Keratinocyte (primary cell): ENCODE data around the gene GCK. TPM values are rescaled to one million over a fixed set of nuclear protein-coding genes. Genes with fewer than 3 reads are reported as not detected.

Experiments
- DNase-seq: peaks from one replicate; pipeline ENCODE4 v3.0.0-alpha.2; 2011; ENCODE audit warnings: low read depth, missing footprints, low spot score
- FAIRE-seq: peaks from 2 replicates; lab custom pipeline; 2011; peaks lifted over from hg19 to GRCh38; lab: Jason Lieb, UNC
- H2AFZ ChIP-seq: 2 replicates; pipeline ENCODE4 v1.6.0; 2012; ENCODE audit warnings: low read length, control low read depth, inconsistent platforms; ENCODE audit not compliant: control insufficient read depth
- H3K27ac ChIP-seq: 2 replicates; pipeline ENCODE4 v1.5.1; 2011; ENCODE audit warnings: low read length; ENCODE audit not compliant: control insufficient read depth, insufficient read depth
- H3K27me3 ChIP-seq: 3 replicates; pipeline ENCODE4 v1.6.0; 2011; ENCODE audit warnings: low read length; ENCODE audit not compliant: control insufficient read depth, insufficient read depth; ENCODE audit errors: extremely low read depth
- H3K36me3 ChIP-seq, 2 experiments: 2 replicates in 1 of 2; 3 replicates in 1 of 2; pipeline ENCODE4 v1.5.1; 2011; ENCODE audit warnings: low read length in 2 of 2, mild to moderate bottlenecking in 1 of 2; ENCODE audit not compliant: control insufficient read depth in 2 of 2, insufficient read depth in 2 of 2; ENCODE audit errors: extremely low read depth in 1 of 2
- H3K4me1 ChIP-seq: 3 replicates; pipeline ENCODE4 v1.5.1; 2011; ENCODE audit warnings: low read length; ENCODE audit not compliant: control insufficient read depth, insufficient read depth; ENCODE audit errors: extremely low read depth
- H3K4me2 ChIP-seq: 3 replicates; pipeline ENCODE4 v1.6.0; 2011; ENCODE audit warnings: low read depth, low read length; ENCODE audit not compliant: control insufficient read depth, insufficient read depth; ENCODE audit errors: extremely low read depth
- H3K4me3 ChIP-seq, 3 experiments: fragments of 200-600 bp in 1 of 3; sonication (generic) in 1 of 3; 2 replicates in 2 of 3; 3 replicates in 1 of 3; pipeline ENCODE4 v1.5.1; 2011 to 2016; ENCODE audit warnings: low read length in 3 of 3, mild to moderate bottlenecking in 3 of 3, control low read depth in 2 of 3, inconsistent platforms in 1 of 3, low read depth in 1 of 3, mixed read lengths in 1 of 3, mixed run types in 1 of 3, moderate library complexity in 1 of 3; ENCODE audit not compliant: control insufficient read depth in 2 of 3, insufficient read depth in 2 of 3; ENCODE audit errors: extremely low read depth in 1 of 3
- H3K79me2 ChIP-seq: 2 replicates; pipeline ENCODE4 v1.6.0; 2012; ENCODE audit warnings: low read length; ENCODE audit not compliant: control insufficient read depth, insufficient read depth
- H3K9ac ChIP-seq: 3 replicates; pipeline ENCODE4 v1.6.0; 2011; ENCODE audit warnings: low read length; ENCODE audit not compliant: control insufficient read depth, insufficient read depth; ENCODE audit errors: extremely low read depth
- H3K9me1 ChIP-seq: 3 replicates; pipeline ENCODE4 v1.6.0; 2011; ENCODE audit warnings: low read length; ENCODE audit not compliant: control insufficient read depth, insufficient read depth; ENCODE audit errors: extremely low read depth
- H3K9me3 ChIP-seq: 2 replicates; pipeline ENCODE4 v1.5.1; 2012; ENCODE audit warnings: low read depth, low read length; ENCODE audit not compliant: control insufficient read depth
- H4K20me1 ChIP-seq: 3 replicates; pipeline ENCODE4 v1.6.0; 2011; ENCODE audit warnings: low read length; ENCODE audit not compliant: control insufficient read depth, insufficient read depth; ENCODE audit errors: extremely low read depth
- EZH2 ChIP-seq: IDR thresholded peaks from one replicate; pipeline ENCODE4 v1.6.1; 2012; ENCODE audit warnings: inconsistent platforms, mild to moderate bottlenecking, low read length, moderate library complexity
- dilution Hi-C: fragments of 300-500 bp; cut with MboI; formaldehyde crosslinking; loops from one replicate; pipeline ENCODE4 v1.7.0; 2020; ENCODE audit warnings: low sequenced_read_pairs; ENCODE audit not compliant: extremely low pct_ligation_motif_present
- polyA plus RNA-seq, 5 experiments: library from polyadenylated mRNA; depleted of rRNA in 3 of 5; stranded (reverse) in 3 of 5; stranded (forward) in 1 of 5; unstranded in 1 of 5; fragments of >200 nt; gene quantifications; 1 replicate in 1 of 5; 2 replicates in 3 of 5; 3 replicates in 1 of 5; pipeline versions ENCODE4 v1.2.1 to v1.2.3, GENCODE V29; 2011 to 2012; ENCODE audit warnings: missing spikeins in 2 of 5, low read depth in 1 of 5, low replicate concordance in 1 of 5
- TF ChIP-seq, protein P1 (sequence below), 3 experiments: IDR thresholded peaks in 1 of 3; conservative IDR thresholded peaks in 1 of 3; optimal IDR thresholded peaks in 1 of 3; 2 replicates in 2 of 3; 3 replicates in 1 of 3; pipeline versions ENCODE3 to v1.5.1; 2011; ENCODE audit warnings: low read length in 3 of 3, mild to moderate bottlenecking in 3 of 3, moderate library complexity in 2 of 3, control low read depth in 1 of 3, inconsistent platforms in 1 of 3; ENCODE audit not compliant: insufficient read depth in 2 of 3; ENCODE audit errors: extremely low read depth in 1 of 3

The GCK gene
- polyA plus RNA-seq, 1 donor (not counting 4 experiments of a cell fraction or from before 2014, with no cell fraction given): not detected

DNA sequence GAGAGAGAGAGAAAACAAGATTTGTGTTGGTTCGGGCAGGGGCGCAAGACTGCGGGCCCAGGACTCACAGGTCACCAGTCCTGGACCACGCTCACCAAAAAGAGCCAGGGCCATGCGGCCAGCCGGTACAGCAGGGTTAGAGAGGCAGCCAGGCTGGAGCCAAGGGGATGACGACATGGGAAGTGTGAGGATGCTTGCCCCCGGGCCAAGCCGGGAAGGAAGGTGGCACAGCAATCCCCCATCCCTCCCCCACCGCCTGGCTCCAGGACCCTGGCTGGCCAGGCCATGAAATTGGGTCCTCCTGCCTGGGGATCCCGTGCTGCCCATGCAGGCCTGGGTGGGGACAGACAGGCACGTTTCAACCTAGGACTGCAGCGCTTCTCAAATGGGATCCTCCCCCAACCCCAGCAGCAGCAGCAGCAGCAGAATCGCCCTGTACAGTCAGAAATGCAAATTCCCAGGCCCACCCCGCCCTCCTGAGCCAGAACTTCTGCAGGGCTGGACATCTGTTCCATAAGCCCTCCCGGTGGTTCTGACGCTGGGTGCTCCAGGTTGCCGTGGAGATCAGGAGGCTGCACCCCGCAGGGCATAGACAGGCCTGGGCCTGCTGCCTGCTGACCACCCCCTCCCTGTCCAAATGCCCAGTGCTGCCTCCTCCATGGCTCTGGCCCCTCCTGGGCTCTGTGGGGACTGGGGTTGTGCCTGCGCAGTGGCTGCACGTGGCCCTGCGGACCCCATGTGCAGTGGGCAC lies 46.5 kb upstream of the GCK start:
- Histone ChIP-seq H3K9me3 (no peaks in the 10 kb centered on the region), H3K9me1 (no peaks in the 10 kb centered on the region), H3K4me2 (no peak overlapping the region), H3K36me3 (no peaks in the 10 kb centered on the region), H3K27me3 (no peaks in the 10 kb centered on the region), H3K9ac (no peak overlapping the region), H4K20me1 (no peaks in the 10 kb centered on the region), H3K79me2 (no peaks in the 10 kb centered on the region), H2AFZ (no peak overlapping the region), H3K27ac (no peak overlapping the region), H3K4me3 (no peak overlapping the region), H3K4me1 (no peaks in the 10 kb centered on the region)
- dilution Hi-C loops: no loop called here
- TF ChIP-seq, protein P1, sequence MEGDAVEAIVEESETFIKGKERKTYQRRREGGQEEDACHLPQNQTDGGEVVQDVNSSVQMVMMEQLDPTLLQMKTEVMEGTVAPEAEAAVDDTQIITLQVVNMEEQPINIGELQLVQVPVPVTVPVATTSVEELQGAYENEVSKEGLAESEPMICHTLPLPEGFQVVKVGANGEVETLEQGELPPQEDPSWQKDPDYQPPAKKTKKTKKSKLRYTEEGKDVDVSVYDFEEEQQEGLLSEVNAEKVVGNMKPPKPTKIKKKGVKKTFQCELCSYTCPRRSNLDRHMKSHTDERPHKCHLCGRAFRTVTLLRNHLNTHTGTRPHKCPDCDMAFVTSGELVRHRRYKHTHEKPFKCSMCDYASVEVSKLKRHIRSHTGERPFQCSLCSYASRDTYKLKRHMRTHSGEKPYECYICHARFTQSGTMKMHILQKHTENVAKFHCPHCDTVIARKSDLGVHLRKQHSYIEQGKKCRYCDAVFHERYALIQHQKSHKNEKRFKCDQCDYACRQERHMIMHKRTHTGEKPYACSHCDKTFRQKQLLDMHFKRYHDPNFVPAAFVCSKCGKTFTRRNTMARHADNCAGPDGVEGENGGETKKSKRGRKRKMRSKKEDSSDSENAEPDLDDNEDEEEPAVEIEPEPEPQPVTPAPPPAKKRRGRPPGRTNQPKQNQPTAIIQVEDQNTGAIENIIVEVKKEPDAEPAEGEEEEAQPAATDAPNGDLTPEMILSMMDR (optimal IDR thresholded peaks at IDR 0.05 in 1 of 3, IDR thresholded peaks at IDR 0.05 in 1 of 3, conservative IDR thresholded peaks at IDR 0.05 in 1 of 3; ENCODE audit: extremely low read depth in 1 of 3, insufficient read depth in 2 of 3, low read length in 3 of 3): no peak
- TF ChIP-seq EZH2: no peak
- FAIRE-seq: no peak
- no peak for DNase-seq

DNA sequence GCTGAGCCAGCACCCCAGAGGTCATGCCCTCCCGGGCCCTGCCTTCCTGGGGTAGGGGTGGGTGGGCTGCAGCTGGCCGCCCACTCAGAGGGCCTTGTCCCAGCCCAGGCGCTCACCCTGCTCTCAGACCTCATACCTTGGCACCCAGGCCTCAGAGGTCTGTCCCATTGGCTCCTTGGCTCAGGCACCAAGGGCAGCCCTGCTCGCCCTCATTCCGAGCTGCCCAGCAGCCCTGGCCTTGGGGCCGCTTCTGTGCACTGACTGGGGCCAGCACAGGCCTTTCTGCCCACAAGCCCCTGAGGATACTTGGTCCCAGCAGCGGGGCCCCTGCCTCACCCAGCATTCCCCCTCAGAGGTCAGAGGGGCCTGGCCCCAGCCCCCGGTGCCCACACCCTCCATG lies 45.8 kb upstream of the GCK start:
- Histone ChIP-seq H3K27me3 (no peaks in the 10 kb centered on the region), H3K9me3 (no peaks in the 10 kb centered on the region), H3K4me3 (no peak overlapping the region), H3K27ac (no peak overlapping the region), H4K20me1 (no peaks in the 10 kb centered on the region), H3K9me1 (no peaks in the 10 kb centered on the region), H3K79me2 (no peaks in the 10 kb centered on the region), H3K9ac (no peak overlapping the region), H3K4me2 (no peak overlapping the region), H2AFZ (no peak overlapping the region), H3K4me1 (no peaks in the 10 kb centered on the region), H3K36me3 (no peaks in the 10 kb centered on the region)
- DNase-seq (no peak), FAIRE-seq (no peak)
- dilution Hi-C loops: no loop called here
- TF ChIP-seq, protein P1 (optimal IDR thresholded peaks at IDR 0.05 in 1 of 3, IDR thresholded peaks at IDR 0.05 in 1 of 3, conservative IDR thresholded peaks at IDR 0.05 in 1 of 3; ENCODE audit: extremely low read depth in 1 of 3, insufficient read depth in 2 of 3, low read length in 3 of 3): no peak
- no peak for TF ChIP-seq EZH2
